HepG2 (cell line): ENCODE results near the gene PAPSS1. TPM values are rescaled to one million over a fixed set of nuclear protein-coding genes. Genes with fewer than 3 reads are reported as not detected.

Experiments
- CBX1 ChIP-seq: IDR thresholded peaks from one replicate; pipeline ENCODE4 v1.6.1; 2016; ENCODE audit warnings: antibody characterized with exemption, low read depth
- MEIS2 ChIP-seq: sonication (generic); formaldehyde crosslinking; IDR thresholded peaks from 2 replicates; pipeline ENCODE4 v1.9.0; 2021; ENCODE audit warnings: mild to moderate bottlenecking, missing genetic modification reagents
- SAFB2 ChIP-seq: sonication (generic); formaldehyde crosslinking; IDR thresholded peaks from 2 replicates; pipeline ENCODE4 v1.5.1; 2020; ENCODE audit warnings: missing genetic modification reagents, low read depth, mild to moderate bottlenecking, borderline replicate concordance
- TARDBP ChIP-seq: sonication (generic); formaldehyde crosslinking; IDR thresholded peaks from 2 replicates; pipeline ENCODE4 v1.8.0; 2022; ENCODE audit warnings: mild to moderate bottlenecking, missing genetic modification reagents
- ZFP41 ChIP-seq: sonication (generic); formaldehyde crosslinking; IDR thresholded peaks from 2 replicates; pipeline ENCODE4 v1.4.0; 2020; ENCODE audit warnings: mild to moderate bottlenecking, missing genetic modification reagents, borderline replicate concordance
- polyA plus RNA-seq, 8 experiments: library from polyadenylated mRNA; depleted of rRNA in 3 of 8; stranded (reverse) in 7 of 8; unstranded in 1 of 8; fragments of >200 nt; fragmentation: Illumina TruSeq in 4 of 8; extraction: Trizol in 4 of 8; gene quantifications; 2 replicates each; pipeline versions ENCODE4 v1.2.1 to v1.2.3, GENCODE V29; 2011 to 2016; ENCODE audit warnings: low read depth in 4 of 8, missing spikeins in 1 of 8, mixed read lengths in 1 of 8; ENCODE audit not compliant: insufficient read depth in 1 of 8
- total RNA-seq, 5 experiments: library from RNA; depleted of rRNA; stranded (reverse); fragments of >200 nt; fragmentation: Illumina TruSeq; extraction: Trizol; gene quantifications; 2 replicates each; pipeline ENCODE4 v1.2.3, GENCODE V29; 2016; ENCODE audit warnings: low read depth in 1 of 5
- TF ChIP-seq, protein P1 (sequence below), 2 experiments: sonication (generic) in 1 of 2; formaldehyde crosslinking in 1 of 2; IDR thresholded peaks; 2 replicates each; pipeline versions ENCODE4 v1.4.0 to v1.6.1; 2016 to 2020; ENCODE audit warnings: borderline replicate concordance in 1 of 2, low read depth in 1 of 2, mild to moderate bottlenecking in 1 of 2, missing genetic modification reagents in 1 of 2
- TF ChIP-seq, protein P2 (sequence below): sonication (generic); formaldehyde crosslinking; IDR thresholded peaks from 2 replicates; pipeline ENCODE4 v1.5.0; 2020; ENCODE audit warnings: mild to moderate bottlenecking, missing genetic modification reagents
- TF ChIP-seq, protein P3 (sequence below): sonication (generic); formaldehyde crosslinking; IDR thresholded peaks from 2 replicates; pipeline ENCODE4 v1.8.1; 2023; ENCODE audit warnings: mild to moderate bottlenecking, inconsistent platforms, moderate library complexity, missing genetic modification reagents, borderline replicate concordance
- TF ChIP-seq, protein P4 (sequence below): sonication (generic); formaldehyde crosslinking; IDR thresholded peaks from 2 replicates; pipeline ENCODE4 v1.4.0; 2020; ENCODE audit warnings: missing genetic modification reagents
- TF ChIP-seq, protein P5 (sequence below): fragments of 450-650 bp; IDR thresholded peaks from 2 replicates; pipeline ENCODE4 v1.6.1; 2017; ENCODE audit warnings: mild to moderate bottlenecking

PAPSS1 gene
- total and polyA plus RNA-seq, 2 of the 13 experiments (the other 11 are each of a cell fraction or from before 2014, with no cell fraction given) = 105 to 126 TPM

DNA sequence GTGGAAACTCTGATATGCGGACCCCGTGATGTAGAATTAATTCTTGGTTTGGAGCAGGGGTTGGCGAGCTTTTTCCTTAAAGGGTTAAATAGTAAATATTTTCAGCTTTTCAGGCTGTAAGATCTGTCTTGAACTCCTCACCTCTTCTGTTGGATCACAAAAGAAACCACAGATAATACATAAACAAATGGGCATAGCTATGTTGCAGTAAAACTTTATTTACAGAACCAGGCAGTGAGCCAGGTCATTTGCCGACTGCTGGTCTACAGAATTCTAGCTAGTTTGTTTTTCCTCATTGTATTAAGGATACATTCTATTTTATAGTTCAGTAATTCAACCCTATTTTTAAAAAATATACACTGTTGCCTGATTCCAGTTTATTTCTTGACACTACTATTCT is 116.6 kb downstream of the PAPSS1 start (continued):
- TF ChIP-seq, protein P1, sequence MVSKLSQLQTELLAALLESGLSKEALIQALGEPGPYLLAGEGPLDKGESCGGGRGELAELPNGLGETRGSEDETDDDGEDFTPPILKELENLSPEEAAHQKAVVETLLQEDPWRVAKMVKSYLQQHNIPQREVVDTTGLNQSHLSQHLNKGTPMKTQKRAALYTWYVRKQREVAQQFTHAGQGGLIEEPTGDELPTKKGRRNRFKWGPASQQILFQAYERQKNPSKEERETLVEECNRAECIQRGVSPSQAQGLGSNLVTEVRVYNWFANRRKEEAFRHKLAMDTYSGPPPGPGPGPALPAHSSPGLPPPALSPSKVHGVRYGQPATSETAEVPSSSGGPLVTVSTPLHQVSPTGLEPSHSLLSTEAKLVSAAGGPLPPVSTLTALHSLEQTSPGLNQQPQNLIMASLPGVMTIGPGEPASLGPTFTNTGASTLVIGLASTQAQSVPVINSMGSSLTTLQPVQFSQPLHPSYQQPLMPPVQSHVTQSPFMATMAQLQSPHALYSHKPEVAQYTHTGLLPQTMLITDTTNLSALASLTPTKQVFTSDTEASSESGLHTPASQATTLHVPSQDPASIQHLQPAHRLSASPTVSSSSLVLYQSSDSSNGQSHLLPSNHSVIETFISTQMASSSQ (IDR thresholded peaks at IDR 0.05; ENCODE audit: low read depth) = no peak
- TF ChIP-seq, protein P1 (CRISPR knock-in tag; IDR thresholded peaks at IDR 0.05; ENCODE audit: borderline replicate concordance) = no peak
- no peak for TF ChIP-seq TARDBP (CRISPR knock-in tag)
- no peak for TF ChIP-seq MEIS2 (CRISPR knock-in tag)
- TF ChIP-seq CBX1 = no peak
- no peak for TF ChIP-seq SAFB2 (CRISPR knock-in tag)
- no peak for TF ChIP-seq ZFP41 (CRISPR knock-in tag)
- TF ChIP-seq, protein P2, sequence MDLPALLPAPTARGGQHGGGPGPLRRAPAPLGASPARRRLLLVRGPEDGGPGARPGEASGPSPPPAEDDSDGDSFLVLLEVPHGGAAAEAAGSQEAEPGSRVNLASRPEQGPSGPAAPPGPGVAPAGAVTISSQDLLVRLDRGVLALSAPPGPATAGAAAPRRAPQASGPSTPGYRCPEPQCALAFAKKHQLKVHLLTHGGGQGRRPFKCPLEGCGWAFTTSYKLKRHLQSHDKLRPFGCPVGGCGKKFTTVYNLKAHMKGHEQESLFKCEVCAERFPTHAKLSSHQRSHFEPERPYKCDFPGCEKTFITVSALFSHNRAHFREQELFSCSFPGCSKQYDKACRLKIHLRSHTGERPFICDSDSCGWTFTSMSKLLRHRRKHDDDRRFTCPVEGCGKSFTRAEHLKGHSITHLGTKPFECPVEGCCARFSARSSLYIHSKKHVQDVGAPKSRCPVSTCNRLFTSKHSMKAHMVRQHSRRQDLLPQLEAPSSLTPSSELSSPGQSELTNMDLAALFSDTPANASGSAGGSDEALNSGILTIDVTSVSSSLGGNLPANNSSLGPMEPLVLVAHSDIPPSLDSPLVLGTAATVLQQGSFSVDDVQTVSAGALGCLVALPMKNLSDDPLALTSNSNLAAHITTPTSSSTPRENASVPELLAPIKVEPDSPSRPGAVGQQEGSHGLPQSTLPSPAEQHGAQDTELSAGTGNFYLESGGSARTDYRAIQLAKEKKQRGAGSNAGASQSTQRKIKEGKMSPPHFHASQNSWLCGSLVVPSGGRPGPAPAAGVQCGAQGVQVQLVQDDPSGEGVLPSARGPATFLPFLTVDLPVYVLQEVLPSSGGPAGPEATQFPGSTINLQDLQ (CRISPR knock-in tag) = no peak
- TF ChIP-seq, protein P3, sequence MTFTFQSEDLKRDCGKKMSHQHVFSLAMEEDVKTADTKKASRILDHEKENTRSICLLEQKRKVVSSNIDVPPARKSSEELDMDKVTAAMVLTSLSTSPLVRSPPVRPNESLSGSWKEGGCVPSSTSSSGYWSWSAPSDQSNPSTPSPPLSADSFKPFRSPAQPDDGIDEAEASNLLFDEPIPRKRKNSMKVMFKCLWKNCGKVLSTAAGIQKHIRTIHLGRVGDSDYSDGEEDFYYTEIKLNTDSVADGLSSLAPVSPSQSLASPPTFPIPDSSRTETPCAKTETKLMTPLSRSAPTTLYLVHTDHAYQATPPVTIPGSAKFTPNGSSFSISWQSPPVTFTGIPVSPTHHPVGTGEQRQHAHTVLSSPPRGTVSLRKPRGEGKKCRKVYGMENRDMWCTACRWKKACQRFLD = no peak
- TF ChIP-seq, protein P4, sequence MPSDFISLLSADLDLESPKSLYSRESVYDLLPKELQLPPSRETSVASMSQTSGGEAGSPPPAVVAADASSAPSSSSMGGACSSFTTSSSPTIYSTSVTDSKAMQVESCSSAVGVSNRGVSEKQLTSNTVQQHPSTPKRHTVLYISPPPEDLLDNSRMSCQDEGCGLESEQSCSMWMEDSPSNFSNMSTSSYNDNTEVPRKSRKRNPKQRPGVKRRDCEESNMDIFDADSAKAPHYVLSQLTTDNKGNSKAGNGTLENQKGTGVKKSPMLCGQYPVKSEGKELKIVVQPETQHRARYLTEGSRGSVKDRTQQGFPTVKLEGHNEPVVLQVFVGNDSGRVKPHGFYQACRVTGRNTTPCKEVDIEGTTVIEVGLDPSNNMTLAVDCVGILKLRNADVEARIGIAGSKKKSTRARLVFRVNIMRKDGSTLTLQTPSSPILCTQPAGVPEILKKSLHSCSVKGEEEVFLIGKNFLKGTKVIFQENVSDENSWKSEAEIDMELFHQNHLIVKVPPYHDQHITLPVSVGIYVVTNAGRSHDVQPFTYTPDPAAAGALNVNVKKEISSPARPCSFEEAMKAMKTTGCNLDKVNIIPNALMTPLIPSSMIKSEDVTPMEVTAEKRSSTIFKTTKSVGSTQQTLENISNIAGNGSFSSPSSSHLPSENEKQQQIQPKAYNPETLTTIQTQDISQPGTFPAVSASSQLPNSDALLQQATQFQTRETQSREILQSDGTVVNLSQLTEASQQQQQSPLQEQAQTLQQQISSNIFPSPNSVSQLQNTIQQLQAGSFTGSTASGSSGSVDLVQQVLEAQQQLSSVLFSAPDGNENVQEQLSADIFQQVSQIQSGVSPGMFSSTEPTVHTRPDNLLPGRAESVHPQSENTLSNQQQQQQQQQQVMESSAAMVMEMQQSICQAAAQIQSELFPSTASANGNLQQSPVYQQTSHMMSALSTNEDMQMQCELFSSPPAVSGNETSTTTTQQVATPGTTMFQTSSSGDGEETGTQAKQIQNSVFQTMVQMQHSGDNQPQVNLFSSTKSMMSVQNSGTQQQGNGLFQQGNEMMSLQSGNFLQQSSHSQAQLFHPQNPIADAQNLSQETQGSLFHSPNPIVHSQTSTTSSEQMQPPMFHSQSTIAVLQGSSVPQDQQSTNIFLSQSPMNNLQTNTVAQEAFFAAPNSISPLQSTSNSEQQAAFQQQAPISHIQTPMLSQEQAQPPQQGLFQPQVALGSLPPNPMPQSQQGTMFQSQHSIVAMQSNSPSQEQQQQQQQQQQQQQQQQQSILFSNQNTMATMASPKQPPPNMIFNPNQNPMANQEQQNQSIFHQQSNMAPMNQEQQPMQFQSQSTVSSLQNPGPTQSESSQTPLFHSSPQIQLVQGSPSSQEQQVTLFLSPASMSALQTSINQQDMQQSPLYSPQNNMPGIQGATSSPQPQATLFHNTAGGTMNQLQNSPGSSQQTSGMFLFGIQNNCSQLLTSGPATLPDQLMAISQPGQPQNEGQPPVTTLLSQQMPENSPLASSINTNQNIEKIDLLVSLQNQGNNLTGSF = no peak
- TF ChIP-seq, protein P5, sequence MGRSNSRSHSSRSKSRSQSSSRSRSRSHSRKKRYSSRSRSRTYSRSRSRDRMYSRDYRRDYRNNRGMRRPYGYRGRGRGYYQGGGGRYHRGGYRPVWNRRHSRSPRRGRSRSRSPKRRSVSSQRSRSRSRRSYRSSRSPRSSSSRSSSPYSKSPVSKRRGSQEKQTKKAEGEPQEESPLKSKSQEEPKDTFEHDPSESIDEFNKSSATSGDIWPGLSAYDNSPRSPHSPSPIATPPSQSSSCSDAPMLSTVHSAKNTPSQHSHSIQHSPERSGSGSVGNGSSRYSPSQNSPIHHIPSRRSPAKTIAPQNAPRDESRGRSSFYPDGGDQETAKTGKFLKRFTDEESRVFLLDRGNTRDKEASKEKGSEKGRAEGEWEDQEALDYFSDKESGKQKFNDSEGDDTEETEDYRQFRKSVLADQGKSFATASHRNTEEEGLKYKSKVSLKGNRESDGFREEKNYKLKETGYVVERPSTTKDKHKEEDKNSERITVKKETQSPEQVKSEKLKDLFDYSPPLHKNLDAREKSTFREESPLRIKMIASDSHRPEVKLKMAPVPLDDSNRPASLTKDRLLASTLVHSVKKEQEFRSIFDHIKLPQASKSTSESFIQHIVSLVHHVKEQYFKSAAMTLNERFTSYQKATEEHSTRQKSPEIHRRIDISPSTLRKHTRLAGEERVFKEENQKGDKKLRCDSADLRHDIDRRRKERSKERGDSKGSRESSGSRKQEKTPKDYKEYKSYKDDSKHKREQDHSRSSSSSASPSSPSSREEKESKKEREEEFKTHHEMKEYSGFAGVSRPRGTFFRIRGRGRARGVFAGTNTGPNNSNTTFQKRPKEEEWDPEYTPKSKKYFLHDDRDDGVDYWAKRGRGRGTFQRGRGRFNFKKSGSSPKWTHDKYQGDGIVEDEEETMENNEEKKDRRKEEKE = no peak
